ENCODE measurements around the gene BCORL1. TPM values are rescaled to one million over a fixed set of nuclear protein-coding genes. Genes with fewer than 3 reads are reported as not detected.

BCORL1 gene
- total RNA-seq, 1 experiment from 2014 or later = 32.2 TPM

- no peaks in the 10 kb centered on the region for H3K9me3 ChIP-seq (ENCODE audit: insufficient read depth, low read depth)
- no peak overlapping the region for H2AFZ ChIP-seq
- H3F3A ChIP-seq (ENCODE audit: insufficient read depth, low read depth) = peaks cover 7% of the 10 kb centered on the region; the same call in 1 of the 2 replicates
- H3K4me2 ChIP-seq = no peak overlapping the region
- intact Hi-C loops (cut with micrococcal nuclease; ENCODE audit: unreplicated experiment) = no loop called here
- no peak overlapping the region for H3K4me3 ChIP-seq
- peaks cover 6% of the 10 kb centered on the region; the same call in 1 of the 2 replicates for H3K4me1 ChIP-seq (replicated peaks; ENCODE audit: insufficient read depth)
- CTCF ChIA-PET = no interaction called here
- H3K27ac ChIP-seq = no peak overlapping the region
- no peak for TF ChIP-seq EZH2 (IDR thresholded peaks at IDR 0.05; ENCODE audit: low read depth)
- no peak for TF ChIP-seq CTCF (conservative IDR thresholded peaks at IDR 0.05)
- POLR2A ChIA-PET (ENCODE audit: unreplicated experiment) = no interaction called here
- H3K79me2 ChIP-seq (ENCODE audit: low read depth) = no peaks in the 10 kb centered on the region
- DNase-seq = no peak
- H3K27me3 ChIP-seq (ENCODE audit: insufficient read depth, low read depth) = no peaks in the 10 kb centered on the region
- H3K9me2 ChIP-seq (ENCODE audit: insufficient read depth) = no peaks in the 10 kb centered on the region
- no TSS peak for BruUV-seq (replicated peaks)
- no peaks in the 10 kb centered on the region for H3K36me3 ChIP-seq (ENCODE audit: low read depth)
- H4K20me1 ChIP-seq (ENCODE audit: insufficient read depth) = no peaks in the 10 kb centered on the region
Observed at GRCh38 chrX:129954804-129955203, 27.6 kb upstream of the BCORL1 start.

GRCh38 chrX:129955682-129956081 is 26.8 kb upstream of the BCORL1 start:
- H3K79me2 ChIP-seq (ENCODE audit: low read depth) = no peaks in the 10 kb centered on the region
- no peaks in the 10 kb centered on the region for H3K9me2 ChIP-seq (ENCODE audit: insufficient read depth)
- H3K36me3 ChIP-seq (ENCODE audit: low read depth) = no peaks in the 10 kb centered on the region
- peaks cover 14% of the 10 kb centered on the region; the same call in 1 of the 2 replicates for H3F3A ChIP-seq (ENCODE audit: insufficient read depth, low read depth)
- no peaks in the 10 kb centered on the region for H3K27me3 ChIP-seq (ENCODE audit: insufficient read depth, low read depth)
- no peak overlapping the region for H2AFZ ChIP-seq
- BruUV-seq (replicated peaks) = no TSS peak
- H3K9me3 ChIP-seq (ENCODE audit: insufficient read depth, low read depth) = no peaks in the 10 kb centered on the region
- DNase-seq = no peak
- H3K4me2 ChIP-seq = no peak overlapping the region
- no peak overlapping the region for H3K27ac ChIP-seq
- peaks cover 6% of the 10 kb centered on the region; the same call in 1 of the 2 replicates for H3K4me1 ChIP-seq (replicated peaks; ENCODE audit: insufficient read depth)
- CTCF ChIA-PET = no interaction called here
- intact Hi-C loops (cut with micrococcal nuclease; ENCODE audit: unreplicated experiment) = no loop called here
- H3K4me3 ChIP-seq = no peak overlapping the region
- H4K20me1 ChIP-seq (ENCODE audit: insufficient read depth) = no peaks in the 10 kb centered on the region
- POLR2A ChIA-PET (ENCODE audit: unreplicated experiment) = no interaction called here
- TF ChIP-seq EZH2 (IDR thresholded peaks at IDR 0.05; ENCODE audit: low read depth) (no peak), CTCF (conservative IDR thresholded peaks at IDR 0.05) (no peak)

GRCh38 chrX:129956145-129956544 is 26.3 kb upstream of the BCORL1 start:
- POLR2A ChIA-PET (ENCODE audit: unreplicated experiment) = no interaction called here
- intact Hi-C loops (cut with micrococcal nuclease; ENCODE audit: unreplicated experiment) = no loop called here

More at GRCh38 chrX:129956145-129956544, 26.3 kb upstream of the BCORL1 start:
- CTCF ChIA-PET = no interaction called here
- no peak for TF ChIP-seq EZH2 (IDR thresholded peaks at IDR 0.05; ENCODE audit: low read depth)
- no peak for TF ChIP-seq CTCF (conservative IDR thresholded peaks at IDR 0.05)
- DNase-seq = no peak
- H2AFZ ChIP-seq = no peak overlapping the region
- H3K27me3 ChIP-seq (ENCODE audit: insufficient read depth, low read depth) = no peaks in the 10 kb centered on the region
- H3K4me2 ChIP-seq = peak overlapping the region; percentile 76; the same call in 1 of the 2 replicates
- H3K36me3 ChIP-seq (ENCODE audit: low read depth) = no peaks in the 10 kb centered on the region
- TSS peak; percentile 68 for BruUV-seq (replicated peaks)
- H3K4me1 ChIP-seq (replicated peaks; ENCODE audit: insufficient read depth) = peaks cover 6% of the 10 kb centered on the region; the same call in 1 of the 2 replicates
- H3K9me2 ChIP-seq (ENCODE audit: insufficient read depth) = no peaks in the 10 kb centered on the region
- peaks cover 18% of the 10 kb centered on the region; the same call in 1 of the 2 replicates for H3F3A ChIP-seq (ENCODE audit: insufficient read depth, low read depth)
- H3K27ac ChIP-seq = no peak overlapping the region
- peak overlapping the region; percentile 61; the same call in 1 of the 2 replicates for H3K4me3 ChIP-seq
- H3K9me3 ChIP-seq (ENCODE audit: insufficient read depth, low read depth) = no peaks in the 10 kb centered on the region
- no peaks in the 10 kb centered on the region for H3K79me2 ChIP-seq (ENCODE audit: low read depth)
- no peaks in the 10 kb centered on the region for H4K20me1 ChIP-seq (ENCODE audit: insufficient read depth)
